Stimulated activated CD4-positive, alpha-beta T cell treated with anti-CD3 and anti-CD28 coated beads, Interleukin-1b, Interleukin-23, amount 100 ng/mL, for 48 hours (primary cell): Measurements from ENCODE around the gene JARID2.

Experiments
- DNase-seq: peaks from one replicate; pipeline ENCODE4 v3.0.0-alpha.2; 2020

The JARID2 gene

GRCh38 chr6:15500901-15501825 lies 255.3 kb downstream of the JARID2 start:
- no peak for DNase-seq

GRCh38 chr6:15501826-15502445 lies 256.1 kb downstream of the JARID2 start:
- no peak for DNase-seq

- no peak for DNase-seq
Observed at GRCh38 chr6:15502446-15503345, 256.8 kb downstream of the JARID2 start.

GRCh38 chr6:15503346-15503680 lies 257.4 kb downstream of the JARID2 start:
- DNase-seq, result no peak

- no peak for DNase-seq
Observed at GRCh38 chr6:15504040-15504495, 258.2 kb downstream of the JARID2 start.

GRCh38 chr6:15504581-15505350 lies 258.9 kb downstream of the JARID2 start:
- no peak for DNase-seq

GRCh38 chr6:15505463-15505918 lies 259.6 kb downstream of the JARID2 start:
- no peak for DNase-seq

GRCh38 chr6:15506066-15506465 lies 260.2 kb downstream of the JARID2 start:
- DNase-seq, result no peak

- DNase-seq, result no peak
Observed at GRCh38 chr6:15507221-15507620, 261.4 kb downstream of the JARID2 start.

GRCh38 chr6:15507746-15508145 lies 261.9 kb downstream of the JARID2 start:
- DNase-seq, result no peak

GRCh38 chr6:15508441-15508871 lies 262.6 kb downstream of the JARID2 start:
- DNase-seq, result no peak

- DNase-seq, result no peak
Observed at GRCh38 chr6:15508931-15509330, 263.1 kb downstream of the JARID2 start.

- DNase-seq, result no peak
Observed at GRCh38 chr6:15509335-15509933, 263.6 kb downstream of the JARID2 start.

GRCh38 chr6:15510121-15510520 lies 264.3 kb downstream of the JARID2 start:
- no peak for DNase-seq

GRCh38 chr6:15510536-15511247 lies 264.8 kb downstream of the JARID2 start:
- no peak for DNase-seq

GRCh38 chr6:15511248-15512125 lies 265.6 kb downstream of the JARID2 start:
- DNase-seq, result no peak

GRCh38 chr6:15512126-15512525 lies 266.3 kb downstream of the JARID2 start:
- no peak for DNase-seq

GRCh38 chr6:15512721-15513120 lies 266.9 kb downstream of the JARID2 start:
- DNase-seq, result no peak

GRCh38 chr6:15513131-15513771 lies 267.4 kb downstream of the JARID2 start:
- DNase-seq, result no peak
